ENCODE data around the gene TBC1D3B. TPM values are rescaled to one million over a fixed set of nuclear protein-coding genes. Genes with fewer than 3 reads are reported as not detected.

The TBC1D3B gene
- total and polyA plus RNA-seq, 10 of the 15 experiments (the other 5 are each of a cell fraction or from before 2014, with no cell fraction given), result 0.67 to 8.5 (median 1.7) TPM; not detected in 2

- no peak for TF ChIP-seq CUX1 (IDR thresholded peaks at IDR 0.05; ENCODE audit: insufficient replicate concordance, low read depth, low read length)
- no peak for TF ChIP-seq CHD4 (IDR thresholded peaks at IDR 0.05)
- no peak for TF ChIP-seq PKNOX1 (IDR thresholded peaks at IDR 0.05)
- TF ChIP-seq ESRRA (IDR thresholded peaks at IDR 0.05; ENCODE audit: low read length), result no peak
- peak; percentile 90 for TF ChIP-seq YY1 (IDR thresholded peaks at IDR 0.05; ENCODE audit: low read depth, low read length)
- TF ChIP-seq ZBTB11 (CRISPR knock-in tag; IDR thresholded peaks at IDR 0.05), result no peak
- TF ChIP-seq LARP7 (IDR thresholded peaks at IDR 0.05), result no peak
- no peak for TF ChIP-seq ZNF592 (IDR thresholded peaks at IDR 0.05)
- peak; percentile 15 for TF ChIP-seq SP1 (IDR thresholded peaks at IDR 0.05; ENCODE audit: low read depth, low read length)
- no peak for TF ChIP-seq NFIC (IDR thresholded peaks at IDR 0.05; ENCODE audit: low read depth, low read length)
- TF ChIP-seq POLR2AphosphoS2 (IDR thresholded peaks at IDR 0.05; ENCODE audit: low read depth, low read length), result no peak
- TF ChIP-seq CEBPB (IDR thresholded peaks at IDR 0.05; ENCODE audit: borderline replicate concordance in 1 of 2, low read depth in 2 of 2, low read length in 2 of 2), result no peak
- TF ChIP-seq RUNX3 (IDR thresholded peaks at IDR 0.05; ENCODE audit: low read length), result no peak; the same call in 1 of the 2 replicates
- no peak for TF ChIP-seq POLR2A (IDR thresholded peaks at IDR 0.05; ENCODE audit: low read depth, low read length)
- no peak for TF ChIP-seq ASH2L (IDR thresholded peaks at IDR 0.05; ENCODE audit: borderline replicate concordance, low read depth)
- no peak for TF ChIP-seq BCL11A (IDR thresholded peaks at IDR 0.05; ENCODE audit: low read depth, low read length)
- TF ChIP-seq JUND (IDR thresholded peaks at IDR 0.05; ENCODE audit: low read depth, low read length), result 0 out of 2 replicates have a peak, but pooled peaks have one; percentile 21
Measured at GRCh38 chr17:36148559-36149295, 27.7 kb downstream of the TBC1D3B start (continued).
